Measurements from ENCODE around the gene GCHFR. TPM values are rescaled to one million over a fixed set of nuclear protein-coding genes. Genes with fewer than 3 reads are reported as not detected.

Gene GCHFR
- total RNA-seq, 1 donor from 2014 or later: 2.8 TPM

DNA sequence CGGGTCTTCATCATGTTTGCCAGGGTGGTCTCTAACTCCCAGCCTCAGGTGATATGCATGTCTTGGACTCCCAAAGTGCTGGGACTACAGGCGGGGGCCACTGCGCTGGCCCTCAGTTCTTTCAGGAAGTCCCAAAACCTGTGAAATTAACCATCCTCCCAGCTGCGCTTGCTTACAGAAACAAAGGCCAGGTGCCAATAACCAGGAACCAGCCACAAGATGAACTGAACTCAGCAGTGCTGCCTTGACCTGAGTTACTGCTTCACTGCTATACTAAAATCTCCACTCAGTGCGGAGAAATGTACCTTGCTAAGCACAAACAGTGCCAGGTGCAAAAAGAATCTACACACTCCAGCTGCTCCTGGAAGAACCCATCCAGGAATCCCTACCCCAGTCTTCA is 3.9 kb upstream of the GCHFR start:
- no peaks in the 10 kb centered on the region for H4K20me1 ChIP-seq (ENCODE audit: low read depth)
- no peak overlapping the region for H3K4me3 Mint-ChIP-seq
- peaks cover 15% of the 10 kb centered on the region for H3K4me1 ChIP-seq
- peaks cover 24% of the 10 kb centered on the region for H3F3A ChIP-seq (ENCODE audit: low read depth)
- no peak overlapping the region for H3K4me2 ChIP-seq
- H3K27ac ChIP-seq: no peak overlapping the region
- peaks cover 3% of the 10 kb centered on the region for H3K27me3 Mint-ChIP-seq (ENCODE audit: insufficient read depth, low read depth)
- peaks cover 28% of the 10 kb centered on the region for H3K27me3 ChIP-seq
- no peak overlapping the region for H3K9ac ChIP-seq
- H3K4me3 ChIP-seq: no peak overlapping the region
- TF ChIP-seq CTCF (IDR thresholded peaks at IDR 0.05) (no peak), EZH2phosphoT487 (IDR thresholded peaks at IDR 0.05) (no peak), EZH2 (IDR thresholded peaks at IDR 0.05) (no peak)
- H3K36me3 Mint-ChIP-seq: no peaks in the 10 kb centered on the region
- H2AFZ ChIP-seq (replicated peaks): no peak overlapping the region
- peaks cover 26% of the 10 kb centered on the region for H3K4me1 Mint-ChIP-seq
- H3K79me2 ChIP-seq (ENCODE audit: low read depth): no peaks in the 10 kb centered on the region
- no peak overlapping the region for H3K27ac Mint-ChIP-seq
- no peaks in the 10 kb centered on the region for H3K36me3 ChIP-seq
- H3K9me3 ChIP-seq (ENCODE audit: low read depth): no peaks in the 10 kb centered on the region
- DNase-seq (ENCODE audit: low spot score): no peak
- H3K9me3 Mint-ChIP-seq: no peaks in the 10 kb centered on the region

DNA sequence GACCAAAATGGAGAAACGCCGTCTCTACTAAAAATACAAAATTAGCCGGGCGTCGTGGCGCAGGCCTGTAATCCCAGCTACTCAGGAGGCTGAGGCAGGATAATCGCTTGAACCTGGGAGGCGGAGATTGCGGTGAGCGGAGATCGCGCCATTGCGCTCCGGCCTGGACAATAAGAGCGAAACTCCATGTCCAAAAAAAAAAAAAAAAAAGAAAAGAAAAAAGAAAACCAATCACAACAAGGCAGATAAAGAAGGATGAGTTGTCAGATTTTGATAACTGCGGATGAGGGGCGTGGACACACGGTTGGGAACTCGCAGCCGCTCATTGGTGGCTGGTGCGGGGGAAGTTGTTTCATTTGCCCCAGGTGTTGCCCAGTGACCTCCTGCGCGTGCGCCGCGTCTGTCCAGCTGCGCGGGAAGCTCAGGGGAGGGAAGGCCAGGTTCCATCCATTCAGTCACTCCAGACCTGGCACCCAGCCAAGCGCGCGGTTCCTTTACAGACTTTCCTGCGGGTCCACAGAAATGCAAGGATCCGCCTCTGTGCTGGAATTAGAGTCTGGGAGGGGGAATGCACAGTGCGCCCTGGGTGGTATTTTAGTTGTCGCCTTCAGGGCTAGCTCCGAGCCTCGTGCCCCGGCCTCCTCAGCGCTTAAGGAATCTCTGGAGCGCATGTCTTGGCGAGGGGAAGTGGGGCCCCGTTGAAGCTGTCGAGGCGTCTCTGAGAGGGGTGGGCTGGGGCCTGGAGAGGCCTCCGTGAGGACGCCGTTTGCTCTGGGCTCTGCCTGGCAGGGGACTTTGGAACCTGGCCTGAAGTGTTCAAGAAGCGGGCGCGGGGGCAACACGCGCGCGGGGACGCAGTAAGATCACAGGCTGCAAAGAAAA is 708 bp upstream of the GCHFR start:
- peak; percentile 49 for DNase-seq (ENCODE audit: low spot score)
- Histone ChIP-seq H3K27ac (no peak overlapping the region), H3K4me3 (peak overlapping the region; percentile 56), H3K9me3 (ENCODE audit: low read depth) (no peaks in the 10 kb centered on the region), H3K9ac (no peak overlapping the region), H2AFZ (replicated peaks) (peak overlapping the region; percentile 50), H3K27me3 (peaks cover 34% of the 10 kb centered on the region), H3K79me2 (ENCODE audit: low read depth) (no peaks in the 10 kb centered on the region), H3K4me1 (peaks cover 31% of the 10 kb centered on the region), H4K20me1 (ENCODE audit: low read depth) (no peaks in the 10 kb centered on the region), H3F3A (ENCODE audit: low read depth) (peaks cover 28% of the 10 kb centered on the region), H3K36me3 (no peaks in the 10 kb centered on the region), H3K4me2 (peak overlapping the region; percentile 83)
- TF ChIP-seq EZH2 (IDR thresholded peaks at IDR 0.05) (no peak), EZH2phosphoT487 (IDR thresholded peaks at IDR 0.05) (peak; percentile 7), CTCF (IDR thresholded peaks at IDR 0.05) (no peak)
- Mint-ChIP-seq H3K4me3 (peak overlapping the region; percentile 84), H3K9me3 (no peaks in the 10 kb centered on the region), H3K27me3 (ENCODE audit: insufficient read depth, low read depth) (peaks cover 8% of the 10 kb centered on the region), H3K36me3 (no peaks in the 10 kb centered on the region), H3K4me1 (peaks cover 34% of the 10 kb centered on the region), H3K27ac (no peak overlapping the region)

- H3K9ac ChIP-seq: no peak overlapping the region
- peak overlapping the region; percentile 50 for H2AFZ ChIP-seq (replicated peaks)
- peaks cover 28% of the 10 kb centered on the region for H3F3A ChIP-seq (ENCODE audit: low read depth)
- no peaks in the 10 kb centered on the region for H3K36me3 ChIP-seq
- H4K20me1 ChIP-seq (ENCODE audit: low read depth): no peaks in the 10 kb centered on the region
- no peaks in the 10 kb centered on the region for H3K9me3 Mint-ChIP-seq
- peaks cover 8% of the 10 kb centered on the region for H3K27me3 Mint-ChIP-seq (ENCODE audit: insufficient read depth, low read depth)
- H3K27ac Mint-ChIP-seq: no peak overlapping the region
- no peak for DNase-seq (ENCODE audit: low spot score)
- H3K9me3 ChIP-seq (ENCODE audit: low read depth): no peaks in the 10 kb centered on the region
- peaks cover 31% of the 10 kb centered on the region for H3K4me1 ChIP-seq
- no peaks in the 10 kb centered on the region for H3K79me2 ChIP-seq (ENCODE audit: low read depth)
- peaks cover 2% of the 10 kb centered on the region for H3K36me3 Mint-ChIP-seq
- H3K4me2 ChIP-seq: peak overlapping the region; percentile 83
- no peak overlapping the region for H3K27ac ChIP-seq
- peaks cover 34% of the 10 kb centered on the region for H3K27me3 ChIP-seq
- TF ChIP-seq EZH2phosphoT487 (IDR thresholded peaks at IDR 0.05) (no peak), EZH2 (IDR thresholded peaks at IDR 0.05) (no peak), CTCF (IDR thresholded peaks at IDR 0.05) (no peak)
- H3K4me3 ChIP-seq: peak overlapping the region; percentile 56
- peaks cover 37% of the 10 kb centered on the region for H3K4me1 Mint-ChIP-seq
- H3K4me3 Mint-ChIP-seq: peak overlapping the region; percentile 84
Observed at GRCh38 chr15:40764629-40765103, 798 bp downstream of the GCHFR start.
